ENCODE data around the gene UBE2C.
"Not testable (repeated sequence)": the region's sequence is repeated elsewhere in the genome, so short reads cannot be mapped to it uniquely, and the experiment has no call there.

UBE2C gene

DNA sequence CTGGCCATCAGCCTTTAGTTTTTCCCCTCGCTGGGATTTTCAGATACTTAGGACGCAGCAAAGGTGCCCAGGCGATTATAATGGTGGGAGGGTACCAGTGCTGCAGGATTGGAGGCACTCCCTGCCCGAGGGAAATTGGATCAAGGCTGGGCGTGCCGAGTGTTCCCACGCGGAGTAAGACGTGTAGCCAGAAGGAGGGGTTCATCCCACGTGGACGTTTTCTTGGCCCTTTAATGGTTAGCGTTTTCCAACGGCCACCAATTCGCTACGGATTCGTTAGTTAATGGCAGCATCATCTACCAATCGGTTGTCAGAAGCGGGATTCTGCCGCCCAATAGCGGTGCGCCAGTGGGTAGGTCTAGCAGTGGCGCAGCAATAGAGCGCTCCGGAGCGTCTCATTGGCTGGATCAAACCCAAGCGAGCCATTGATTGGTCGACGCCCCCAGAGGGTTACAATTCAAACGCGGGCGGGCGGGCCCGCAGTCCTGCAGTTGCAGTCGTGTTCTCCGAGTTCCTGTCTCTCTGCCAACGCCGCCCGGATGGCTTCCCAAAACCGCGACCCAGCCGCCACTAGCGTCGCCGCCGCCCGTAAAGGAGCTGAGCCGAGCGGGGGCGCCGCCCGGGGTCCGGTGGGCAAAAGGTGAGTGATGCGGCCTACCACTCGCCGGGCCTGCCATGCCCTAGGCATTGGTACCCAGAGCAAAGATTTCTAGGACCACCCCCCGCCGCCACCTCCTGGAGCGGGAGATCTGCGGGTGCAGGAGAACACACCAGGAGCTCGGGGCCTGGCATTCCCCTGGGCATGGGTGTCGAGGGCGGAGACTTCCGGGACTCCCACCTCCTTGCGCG, at the start of gene UBE2C:
UBE2C (plus strand) TSS at position 488 of the 849 bp plus-strand sequence; CDS start at position 540, 52 bp downstream.
- peak; percentile 99 for FAIRE-seq

DNA sequence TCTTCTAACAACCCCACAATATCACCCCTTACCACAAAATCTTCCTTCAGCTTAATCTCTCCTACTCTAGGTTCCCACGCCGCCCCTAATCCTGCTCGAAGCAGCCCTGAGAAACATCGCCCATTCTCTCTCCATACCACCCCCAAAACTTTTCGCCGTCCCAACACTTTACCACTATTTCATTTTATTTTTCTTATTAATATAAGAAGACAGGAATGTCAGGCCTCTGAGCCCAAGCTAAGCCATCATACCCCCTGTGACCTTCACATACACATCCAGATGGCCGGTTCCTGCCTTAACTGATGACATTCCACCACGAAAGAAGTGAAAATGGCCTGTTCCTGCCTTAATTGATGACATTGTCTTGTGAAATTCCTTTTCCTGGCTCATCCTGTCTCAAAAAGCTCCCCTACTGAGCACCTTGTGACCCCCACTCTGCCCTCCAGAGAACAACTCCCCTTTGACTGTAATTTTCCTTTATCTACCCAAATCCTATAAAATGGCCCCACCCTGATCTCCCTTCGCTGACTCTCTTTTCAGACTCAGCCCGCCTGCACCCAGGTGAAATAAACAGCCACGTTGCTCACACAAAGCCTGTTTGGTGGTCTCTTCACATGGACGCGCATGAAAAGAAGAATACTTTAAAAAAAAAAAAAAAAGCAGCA, 47.7 kb upstream of the UBE2C start:
- FAIRE-seq = not testable (repeated sequence)

DNA sequence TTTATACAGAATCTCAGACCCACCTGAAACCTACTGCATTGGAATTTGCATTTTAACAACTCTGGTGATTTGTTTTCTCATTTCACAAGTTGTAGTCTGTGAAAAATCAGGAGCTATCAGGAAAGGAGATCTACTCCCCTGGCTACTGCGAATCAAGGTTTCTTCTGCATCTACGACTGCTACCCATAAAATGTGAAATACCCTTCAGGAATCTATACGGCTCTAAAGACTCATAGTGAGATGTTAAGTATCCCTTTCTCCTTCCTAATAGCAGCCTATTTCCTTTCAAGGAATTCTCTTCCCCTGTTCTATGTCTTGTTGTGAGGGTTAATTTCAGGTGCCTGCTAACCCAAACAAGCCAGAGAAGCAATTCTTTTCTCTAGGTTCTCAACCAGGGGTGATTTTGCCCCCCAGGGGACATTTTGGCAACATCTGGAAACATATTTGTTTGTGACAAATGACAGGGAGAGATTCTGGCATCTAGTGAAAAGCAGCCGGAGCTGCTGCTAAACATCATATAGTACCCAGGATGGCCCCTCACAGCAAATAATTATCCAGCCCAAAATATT, 47.1 kb upstream of the UBE2C start:
- FAIRE-seq = no peak

DNA sequence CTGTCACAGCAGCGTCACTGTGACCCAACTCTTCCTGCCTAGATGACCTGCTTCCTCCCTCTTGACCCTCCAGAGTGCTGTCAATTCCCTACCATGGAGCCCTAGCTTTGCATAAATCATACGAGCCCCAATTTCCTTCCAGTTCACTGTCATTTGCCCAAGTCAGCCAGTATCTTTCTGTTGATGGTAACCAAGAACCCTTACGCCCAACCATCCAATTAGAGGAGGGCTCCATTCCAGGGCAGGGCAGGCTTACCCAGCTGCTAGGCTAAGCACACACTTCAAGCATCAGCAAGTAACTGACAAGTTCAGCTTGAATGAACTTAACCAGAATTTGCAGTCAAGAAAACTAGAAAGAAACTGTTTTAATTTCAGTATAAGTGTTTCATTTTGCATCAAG, 46.5 kb upstream of the UBE2C start:
- FAIRE-seq = no peak

DNA sequence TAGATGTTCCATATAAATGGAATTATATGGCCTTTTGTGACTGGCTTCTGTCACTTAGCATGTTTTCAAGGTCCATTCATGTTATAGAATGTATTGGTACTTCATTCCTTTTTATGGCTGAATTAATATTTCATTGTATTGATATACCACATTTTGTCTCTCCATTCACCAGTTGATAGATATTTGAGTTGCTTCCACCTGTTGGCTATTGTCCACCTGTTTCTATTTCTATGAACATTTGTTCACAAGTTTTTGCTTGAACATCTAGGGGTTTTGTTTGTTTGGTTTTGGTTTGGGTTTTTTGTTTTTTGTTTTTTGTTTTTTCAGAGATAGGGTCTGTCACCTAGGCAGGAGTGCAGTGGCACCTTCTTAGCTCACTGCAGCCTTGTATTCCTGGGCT, 44.0 kb upstream of the UBE2C start:
- FAIRE-seq = no peak

DNA sequence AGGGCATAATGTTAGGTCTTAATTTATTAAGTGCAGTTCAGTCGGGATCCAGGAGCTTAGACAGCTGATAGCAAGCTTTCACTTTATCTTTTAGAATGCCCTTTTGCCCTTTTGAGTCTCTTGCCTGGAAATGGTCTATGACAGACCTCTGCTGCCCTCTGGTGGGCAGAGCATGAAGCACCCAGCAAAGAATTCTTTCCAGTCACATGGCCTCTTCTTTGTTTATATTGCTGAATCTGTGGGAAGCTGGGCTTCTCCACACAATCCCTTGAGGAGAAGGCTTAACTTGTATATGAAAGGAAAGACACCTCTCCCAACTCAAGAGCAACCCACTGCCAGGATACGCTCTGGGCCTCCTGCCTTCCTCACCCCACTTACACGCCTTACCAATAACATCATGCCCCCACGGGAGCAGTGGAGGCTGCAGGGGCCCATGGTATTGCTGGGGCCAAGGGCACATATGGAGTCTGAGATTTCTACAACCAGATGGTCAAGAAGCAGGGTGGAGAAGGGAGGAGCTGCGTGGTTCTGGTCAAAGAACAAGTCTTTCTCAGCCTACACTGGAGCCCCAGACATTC, 41.2 kb upstream of the UBE2C start:
- FAIRE-seq = no peak

DNA sequence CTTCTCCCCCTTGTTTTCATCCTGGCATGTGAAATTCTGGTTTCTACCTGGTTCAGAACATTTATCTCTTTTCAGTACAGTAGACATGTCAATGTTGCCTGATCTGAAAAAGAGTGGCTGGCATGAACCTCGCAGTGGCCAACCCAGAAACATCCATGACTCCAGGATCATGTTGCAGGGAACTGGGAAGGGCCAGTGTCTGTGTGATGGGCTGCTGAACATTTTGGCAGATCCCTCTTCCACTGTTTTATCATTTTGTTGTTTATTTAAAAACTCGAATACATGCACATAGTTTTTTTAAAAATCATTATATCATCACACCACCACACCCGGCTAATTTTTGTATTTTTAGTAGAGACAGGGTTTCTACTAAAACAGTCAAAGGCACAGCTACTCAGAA, 39.8 kb upstream of the UBE2C start:
- no peak for FAIRE-seq

DNA sequence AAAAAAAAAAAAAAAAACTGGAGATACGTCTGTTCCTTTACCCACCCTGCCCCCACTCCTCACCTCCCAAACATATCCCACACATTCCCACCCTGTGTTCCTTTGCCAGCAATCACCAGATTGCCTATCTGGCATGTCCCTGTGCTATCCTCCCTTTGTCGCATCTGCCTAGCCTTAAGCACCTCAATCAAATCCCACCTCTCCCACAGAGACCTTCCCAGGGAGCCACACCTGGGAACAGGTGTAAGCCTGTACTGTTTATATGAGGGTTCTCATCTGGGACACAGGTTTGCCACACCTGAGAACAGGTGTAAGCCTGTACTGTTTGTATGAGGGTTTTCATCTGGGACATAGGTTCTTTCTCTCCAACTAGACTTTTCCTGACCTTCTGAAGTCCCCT, 37.5 kb upstream of the UBE2C start:
- FAIRE-seq = no peak

DNA sequence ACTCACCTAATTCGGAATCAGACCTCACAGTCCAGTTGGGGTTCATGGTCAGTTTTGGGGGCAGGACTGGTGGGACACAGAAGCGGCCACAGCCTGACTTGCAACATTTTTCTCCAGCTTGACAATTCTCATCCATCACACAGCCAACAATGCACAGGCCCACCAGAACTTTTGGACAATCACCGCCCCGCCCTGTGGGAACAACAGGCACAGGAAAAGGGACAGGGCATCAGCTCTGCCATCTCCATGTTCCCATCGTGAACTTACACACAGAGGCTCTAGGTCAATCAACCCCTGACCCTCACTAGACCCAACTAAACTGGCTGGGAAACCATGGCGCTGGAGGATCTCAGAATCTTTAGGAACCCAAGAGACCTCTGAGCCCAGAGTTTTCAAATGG, 37.0 kb upstream of the UBE2C start:
- FAIRE-seq = no peak

DNA sequence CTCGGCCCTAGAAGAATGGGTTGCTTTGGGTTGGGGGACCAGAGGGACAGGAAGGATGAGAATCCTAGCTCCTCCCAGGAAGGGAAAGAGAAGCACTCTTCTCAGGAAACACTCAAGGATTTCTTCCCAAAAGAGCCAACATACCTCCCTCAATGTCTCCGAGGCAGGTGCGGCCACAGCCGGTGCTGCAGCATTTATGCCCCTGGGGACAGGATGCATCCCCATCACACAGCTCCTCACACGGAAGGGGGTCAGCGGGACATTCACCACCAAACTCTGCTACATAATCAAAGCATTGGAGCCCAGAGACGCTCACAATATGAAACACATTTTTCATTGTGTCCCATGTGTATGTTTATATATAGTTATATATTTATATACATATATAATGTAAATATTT, 35.5 kb upstream of the UBE2C start:
- no peak for FAIRE-seq

DNA sequence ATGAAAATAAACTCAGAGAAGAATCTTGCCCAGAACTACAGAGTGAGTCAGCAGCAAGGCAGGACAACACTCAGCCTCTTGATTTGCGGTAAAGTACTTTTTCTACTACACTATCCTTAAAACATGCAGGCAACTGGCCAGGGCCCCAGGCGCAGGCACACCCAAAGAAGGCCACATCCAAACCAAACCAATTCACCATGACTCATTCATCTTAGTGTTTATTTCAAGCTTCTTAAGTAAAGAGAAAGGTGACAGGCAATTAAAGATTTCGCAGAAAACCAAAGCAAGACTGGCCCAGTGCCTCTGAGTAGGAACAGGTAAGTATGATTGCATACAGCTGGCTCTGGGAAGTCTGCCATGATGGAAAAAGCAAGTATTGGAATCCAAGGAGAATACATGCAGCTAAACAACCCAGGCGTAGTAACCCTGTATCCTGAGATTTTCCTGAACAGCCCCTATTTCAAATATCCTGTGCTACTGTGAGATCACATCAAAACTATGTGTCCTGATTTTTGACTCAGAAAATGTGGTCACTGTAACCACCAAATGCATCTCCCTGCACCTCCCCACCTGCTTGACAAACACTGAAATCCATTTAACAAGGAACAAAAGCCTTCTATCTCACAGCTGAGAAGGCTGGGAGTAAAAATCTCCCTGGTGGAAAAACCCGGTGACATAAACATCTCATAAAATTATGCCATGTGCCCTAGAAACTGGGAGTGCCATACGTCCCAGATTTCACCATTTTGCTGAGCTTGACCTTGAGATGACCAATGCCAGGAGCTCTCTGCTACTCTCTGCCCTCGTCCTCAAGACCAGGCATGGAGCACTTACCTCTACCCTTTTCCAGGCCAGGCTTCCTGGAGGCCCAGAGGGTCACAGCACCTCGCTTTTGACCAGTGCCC, 33.2 kb upstream of the UBE2C start:
- no peak for FAIRE-seq

DNA sequence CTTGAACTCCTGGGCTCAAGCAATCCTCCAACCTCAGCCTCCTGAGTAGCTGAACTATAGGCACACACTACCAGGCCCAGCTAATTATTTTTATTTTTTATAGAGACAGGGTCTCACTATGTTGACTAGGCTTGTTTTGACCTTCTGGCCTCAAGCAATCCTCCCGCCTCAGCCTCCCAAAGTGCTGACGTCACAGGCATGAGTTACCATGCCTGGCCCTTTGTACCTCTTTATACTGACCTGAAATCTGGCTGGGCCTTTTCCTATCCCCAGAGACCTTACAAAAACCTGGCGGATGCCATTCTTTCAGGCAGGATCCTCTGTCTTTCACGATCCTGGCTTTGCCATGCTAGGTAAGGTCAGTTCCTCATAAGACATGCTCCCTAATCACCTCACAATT, 32.3 kb upstream of the UBE2C start:
- FAIRE-seq = no peak

DNA sequence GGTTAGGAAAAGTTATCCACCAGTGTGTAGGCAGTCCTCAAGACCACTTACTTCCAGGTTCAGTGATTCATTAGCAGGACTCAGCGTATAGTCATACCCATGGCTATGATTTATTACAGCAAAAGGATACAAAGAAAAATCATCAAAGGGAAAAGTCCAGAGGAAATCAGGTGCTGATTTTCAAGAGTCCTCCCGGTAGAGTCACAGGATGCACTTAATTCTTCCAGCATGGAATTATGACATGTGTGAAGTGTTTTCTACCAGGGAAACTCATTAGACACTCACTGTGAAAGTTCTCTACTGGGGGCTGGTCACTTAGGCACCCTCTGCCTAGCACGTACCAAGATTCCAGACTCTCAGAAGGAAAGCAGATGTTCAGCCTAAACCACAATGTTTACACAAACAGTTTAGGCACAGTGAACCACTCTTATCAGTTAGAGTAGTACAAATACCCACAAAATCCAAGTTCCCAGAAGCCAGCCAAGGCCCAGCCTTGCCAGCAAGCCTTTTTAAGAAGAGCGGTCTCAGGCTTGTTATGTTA, 31.0 kb upstream of the UBE2C start:
- FAIRE-seq = no peak

DNA sequence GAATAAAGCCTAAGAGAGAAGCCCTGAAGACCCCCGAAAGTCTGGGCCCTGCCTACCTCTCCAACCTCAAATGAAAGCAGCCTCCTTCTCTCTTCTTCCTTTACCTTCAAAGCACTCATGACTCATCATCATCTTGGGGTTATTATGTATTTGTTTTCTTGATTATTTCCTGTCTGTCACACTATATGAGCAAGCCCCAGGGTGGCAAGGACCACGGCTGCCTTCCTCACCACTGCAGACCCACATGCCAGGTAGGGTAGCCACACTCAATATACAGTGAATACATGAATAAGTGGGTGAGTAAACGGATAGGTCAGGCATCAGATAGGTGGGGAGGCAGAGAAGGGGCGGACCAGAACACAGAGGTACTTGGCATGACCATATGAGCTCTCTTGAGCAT, 29.6 kb upstream of the UBE2C start:
- no peak for FAIRE-seq

DNA sequence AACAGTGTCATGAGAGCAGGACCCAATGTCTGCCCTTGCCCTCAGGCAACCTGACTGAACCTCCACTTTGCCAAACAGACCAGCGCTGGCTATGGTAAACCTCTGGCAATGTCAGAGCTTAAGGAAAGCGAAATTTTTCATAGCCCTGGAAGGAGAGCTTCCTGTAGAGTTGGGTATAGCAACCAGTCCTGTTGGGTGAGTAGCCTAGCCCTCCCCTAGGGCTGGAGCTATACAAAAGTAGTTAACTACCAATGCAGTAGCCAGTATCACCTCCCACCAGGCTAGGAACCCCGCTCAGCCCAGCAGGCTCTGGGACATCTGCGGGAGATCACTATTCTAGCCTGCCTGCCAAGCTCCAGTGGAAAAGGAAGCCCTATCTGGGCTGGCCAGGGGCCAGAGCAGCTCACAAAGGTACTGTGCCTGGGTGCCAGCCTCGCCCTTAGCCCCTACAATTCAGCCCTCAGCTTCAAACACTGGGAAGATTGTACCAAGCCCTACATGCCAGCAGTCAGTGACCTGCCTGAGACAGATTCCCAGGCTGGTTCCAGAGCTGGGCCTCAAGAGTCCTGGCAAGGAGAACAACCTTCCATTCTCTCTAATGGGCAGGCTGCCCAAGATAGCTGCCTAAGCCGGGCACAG, 28.7 kb upstream of the UBE2C start:
- no peak for FAIRE-seq

DNA sequence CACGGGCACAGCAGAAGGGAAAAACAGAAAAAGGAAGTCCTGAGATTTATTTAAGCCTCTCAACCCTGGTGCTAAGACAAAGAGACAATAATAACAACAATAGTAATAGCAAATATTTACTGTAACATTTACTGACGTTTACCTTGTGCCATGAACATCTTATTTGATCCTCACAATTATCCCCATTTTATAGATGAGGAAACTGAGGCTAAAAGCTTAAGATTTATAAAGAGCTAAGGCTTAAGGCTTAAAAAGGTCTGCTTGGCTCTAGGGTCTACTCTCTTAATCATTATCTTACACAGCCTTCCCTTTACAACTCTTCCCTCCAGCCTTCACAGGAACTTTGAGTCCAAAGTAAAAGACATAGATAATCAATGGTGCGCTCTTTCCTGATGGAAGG, 24.1 kb upstream of the UBE2C start:
- no peak for FAIRE-seq

DNA sequence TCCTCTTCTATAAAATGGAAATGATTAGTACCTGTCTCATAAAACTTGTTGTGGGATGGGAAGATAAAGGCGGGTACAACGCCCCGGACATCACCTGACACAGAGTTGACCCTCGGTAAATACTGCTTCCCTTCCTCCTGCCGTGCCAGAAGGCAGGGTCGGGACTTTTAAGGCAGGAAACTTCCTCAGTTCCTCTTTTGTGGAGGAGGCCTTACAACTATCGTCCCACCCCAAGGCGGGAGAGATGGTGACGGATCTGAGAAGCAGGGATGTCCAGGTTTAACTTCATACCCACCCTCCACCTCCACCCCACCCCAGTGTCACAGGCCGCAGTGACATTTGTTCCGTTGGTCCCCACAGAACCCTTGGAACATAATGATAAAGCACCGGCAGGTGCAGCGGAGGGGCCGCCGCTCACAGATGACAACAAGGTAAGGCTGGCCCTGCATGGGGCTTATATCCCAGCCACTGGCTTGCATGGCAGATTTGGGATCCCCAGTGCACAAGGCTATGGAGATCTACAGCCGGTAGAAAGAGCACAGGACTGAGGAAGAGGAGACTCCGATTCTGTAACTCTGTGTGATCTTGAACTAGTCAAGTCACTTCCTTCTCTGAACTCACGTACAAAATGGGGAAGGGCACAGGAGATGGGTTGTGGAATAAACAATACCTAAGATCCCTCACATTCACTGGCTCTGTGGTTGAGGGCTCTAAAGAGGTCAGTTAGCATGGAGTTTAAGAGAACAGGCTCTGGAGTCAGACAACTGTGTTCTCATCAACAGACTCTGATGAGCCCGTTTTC, 19.9 kb upstream of the UBE2C start:
- FAIRE-seq = no peak

DNA sequence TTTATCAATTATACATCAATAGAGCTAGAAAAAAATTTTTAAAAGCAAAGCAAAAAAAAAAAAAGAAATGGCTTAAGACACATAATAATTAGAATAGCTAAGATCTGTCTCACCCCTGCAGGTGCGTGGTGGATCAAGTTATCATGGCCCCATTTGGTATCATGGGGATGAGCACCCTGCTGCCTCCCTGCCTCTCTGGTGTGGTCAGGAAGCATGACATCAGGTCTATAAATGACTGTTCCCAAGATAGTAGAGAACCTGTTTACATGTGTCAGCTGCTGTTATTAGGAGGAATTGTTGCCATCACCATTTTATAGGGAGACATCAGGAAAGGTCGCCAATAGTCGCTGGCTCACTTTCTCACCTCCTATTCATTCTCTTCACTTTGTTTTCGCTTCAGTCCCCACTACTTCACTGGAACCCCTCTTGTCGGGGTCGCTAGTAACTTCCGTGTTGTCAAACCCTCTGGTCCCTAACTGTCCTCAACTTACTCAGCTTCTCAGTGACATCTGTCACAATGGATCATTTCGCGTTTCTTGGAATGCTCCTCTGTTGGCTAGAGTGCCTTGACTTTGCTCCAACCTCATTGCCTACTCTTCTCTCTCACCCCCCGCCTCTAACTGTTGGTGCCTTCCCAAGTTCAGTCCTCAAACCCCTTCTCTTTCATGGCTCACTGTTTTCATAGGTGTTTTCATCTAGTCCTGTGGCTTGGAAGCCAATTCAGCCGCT, 15.9 kb upstream of the UBE2C start:
- FAIRE-seq = no peak

DNA sequence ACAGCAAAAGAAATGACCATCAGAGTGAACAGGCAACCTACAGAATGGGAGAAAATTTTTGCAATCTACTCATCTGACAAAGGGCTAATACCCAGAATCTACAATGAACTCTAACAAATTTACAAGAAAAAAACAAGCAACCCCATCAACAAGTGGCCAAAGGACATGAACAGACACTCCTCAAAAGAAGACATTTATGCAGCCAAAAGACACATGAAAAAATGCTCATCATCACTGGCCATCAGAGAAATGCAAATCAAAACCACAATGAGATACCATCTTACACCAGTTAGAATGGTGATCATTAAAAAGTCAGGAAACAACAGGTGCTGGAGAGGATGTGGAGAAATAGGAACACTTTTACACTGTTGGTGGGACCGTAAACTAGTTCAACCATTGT, 14.9 kb upstream of the UBE2C start:
- not testable (repeated sequence) for FAIRE-seq

DNA sequence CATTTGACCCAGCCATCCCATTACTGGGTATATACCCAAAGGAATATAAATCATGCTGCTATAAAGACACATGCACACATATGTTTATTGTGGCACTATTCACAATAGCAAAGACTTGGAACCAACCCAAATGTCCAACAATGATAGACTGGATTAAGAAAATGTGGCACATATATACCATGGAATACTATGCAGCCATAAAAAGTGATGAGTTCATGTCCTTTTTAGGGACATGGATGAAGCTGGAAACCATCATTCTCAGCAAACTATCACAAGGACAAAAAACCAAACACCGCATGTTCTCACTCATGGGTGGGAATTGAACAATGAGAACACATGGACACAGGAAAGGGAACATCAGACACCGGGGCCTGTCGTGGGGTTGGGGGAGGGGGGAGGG, 14.5 kb upstream of the UBE2C start:
- not testable (repeated sequence) for FAIRE-seq
